ENCODE data around the gene SEMA3G.

Gene SEMA3G

DNA sequence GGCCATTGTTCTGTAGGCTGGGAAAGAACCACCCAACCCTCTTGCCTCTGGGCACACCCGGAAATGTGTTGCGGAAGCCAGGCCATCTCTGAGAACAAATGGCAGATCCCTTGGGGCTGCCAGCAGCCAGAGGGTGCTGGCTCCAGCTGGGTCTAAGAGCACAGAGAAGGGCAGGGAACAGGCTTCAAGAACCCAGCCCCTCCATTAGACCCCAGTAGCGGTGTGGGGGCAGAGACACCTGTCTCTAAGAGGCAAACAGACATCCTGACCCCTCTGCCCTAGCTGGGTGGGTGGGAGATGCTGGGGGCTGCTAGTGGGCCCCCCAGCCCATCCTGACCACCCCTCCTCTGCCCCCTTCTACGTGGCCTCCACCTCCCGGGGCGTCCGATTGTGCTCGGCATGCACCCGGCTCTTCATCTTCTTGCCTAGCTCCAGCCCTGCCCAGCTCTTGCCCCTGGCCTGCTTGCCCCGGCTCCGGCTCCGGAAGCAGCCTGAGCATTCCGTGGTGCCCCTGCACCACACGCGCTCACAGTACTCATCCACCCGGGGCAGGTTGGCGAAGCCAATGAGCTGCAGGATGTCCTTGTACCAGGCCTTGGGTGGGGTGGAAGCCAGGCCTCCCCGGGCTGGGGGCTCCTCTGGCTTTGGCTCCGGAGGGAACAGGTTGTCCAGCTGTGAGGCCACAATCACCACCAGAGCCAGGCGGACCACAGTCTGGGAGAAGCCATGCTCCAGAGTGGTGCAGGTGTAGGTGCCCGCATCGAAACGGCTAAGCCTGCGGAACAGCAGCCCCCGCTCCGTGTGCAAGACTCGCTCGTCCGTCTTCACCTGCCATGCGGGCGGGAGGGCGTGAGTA, 9.4 kb downstream of the SEMA3G start:
- H3K36me3 ChIP-seq (ENCODE audit: control insufficient read depth, low read length) = no peaks in the 10 kb centered on the region
- H3F3A ChIP-seq (ENCODE audit: control insufficient read depth, insufficient read depth) = no peaks in the 10 kb centered on the region
- H3K4me1 ChIP-seq (ENCODE audit: control insufficient read depth, low read length) = no peaks in the 10 kb centered on the region
- H3K9me3 ChIP-seq (ENCODE audit: control insufficient read depth, insufficient read depth, low read length) = no peaks in the 10 kb centered on the region
- peaks cover 14% of the 10 kb centered on the region; the same call in 1 of the 2 replicates for H3K27me3 ChIP-seq (ENCODE audit: control insufficient read depth, low read length)
- no peaks in the 10 kb centered on the region for H4K20me1 ChIP-seq (ENCODE audit: control insufficient read depth, insufficient read depth, low read depth, low read length)
- no peaks in the 10 kb centered on the region for H3K9me2 ChIP-seq (replicated peaks; ENCODE audit: control insufficient read depth, low read length)
- H3K79me2 ChIP-seq (ENCODE audit: control insufficient read depth, low read length) = no peaks in the 10 kb centered on the region
- H3K4me2 ChIP-seq (ENCODE audit: low read length) = no peak overlapping the region
- H3K27ac ChIP-seq (ENCODE audit: low read depth, low read length) = no peak overlapping the region
- TF ChIP-seq, protein P1, sequence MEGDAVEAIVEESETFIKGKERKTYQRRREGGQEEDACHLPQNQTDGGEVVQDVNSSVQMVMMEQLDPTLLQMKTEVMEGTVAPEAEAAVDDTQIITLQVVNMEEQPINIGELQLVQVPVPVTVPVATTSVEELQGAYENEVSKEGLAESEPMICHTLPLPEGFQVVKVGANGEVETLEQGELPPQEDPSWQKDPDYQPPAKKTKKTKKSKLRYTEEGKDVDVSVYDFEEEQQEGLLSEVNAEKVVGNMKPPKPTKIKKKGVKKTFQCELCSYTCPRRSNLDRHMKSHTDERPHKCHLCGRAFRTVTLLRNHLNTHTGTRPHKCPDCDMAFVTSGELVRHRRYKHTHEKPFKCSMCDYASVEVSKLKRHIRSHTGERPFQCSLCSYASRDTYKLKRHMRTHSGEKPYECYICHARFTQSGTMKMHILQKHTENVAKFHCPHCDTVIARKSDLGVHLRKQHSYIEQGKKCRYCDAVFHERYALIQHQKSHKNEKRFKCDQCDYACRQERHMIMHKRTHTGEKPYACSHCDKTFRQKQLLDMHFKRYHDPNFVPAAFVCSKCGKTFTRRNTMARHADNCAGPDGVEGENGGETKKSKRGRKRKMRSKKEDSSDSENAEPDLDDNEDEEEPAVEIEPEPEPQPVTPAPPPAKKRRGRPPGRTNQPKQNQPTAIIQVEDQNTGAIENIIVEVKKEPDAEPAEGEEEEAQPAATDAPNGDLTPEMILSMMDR (IDR thresholded peaks at IDR 0.05; ENCODE audit: low read depth, low read length, poor library complexity, severe bottlenecking) = no peak
- no peak for TF ChIP-seq EZH2phosphoT487 (IDR thresholded peaks at IDR 0.05; ENCODE audit: borderline replicate concordance, low read length)
- no peak overlapping the region for H3K4me3 ChIP-seq (ENCODE audit: low read length)

GRCh38 chr3:52434491-52435115, 10.3 kb downstream of the SEMA3G start:
- H4K20me1 ChIP-seq (ENCODE audit: control insufficient read depth, insufficient read depth, low read depth, low read length) = no peaks in the 10 kb centered on the region
- peaks cover 14% of the 10 kb centered on the region; the same call in 1 of the 2 replicates for H3K27me3 ChIP-seq (ENCODE audit: control insufficient read depth, low read length)
- no peaks in the 10 kb centered on the region for H3K79me2 ChIP-seq (ENCODE audit: control insufficient read depth, low read length)
- H3F3A ChIP-seq (ENCODE audit: control insufficient read depth, insufficient read depth) = no peaks in the 10 kb centered on the region
- no peaks in the 10 kb centered on the region for H3K36me3 ChIP-seq (ENCODE audit: control insufficient read depth, low read length)
- H3K9me2 ChIP-seq (replicated peaks; ENCODE audit: control insufficient read depth, low read length) = no peaks in the 10 kb centered on the region
- H3K4me1 ChIP-seq (ENCODE audit: control insufficient read depth, low read length) = no peaks in the 10 kb centered on the region
- no peak overlapping the region for H3K4me2 ChIP-seq (ENCODE audit: low read length)
- H3K9me3 ChIP-seq (ENCODE audit: control insufficient read depth, insufficient read depth, low read length) = no peaks in the 10 kb centered on the region
- TF ChIP-seq EZH2phosphoT487 (IDR thresholded peaks at IDR 0.05; ENCODE audit: borderline replicate concordance, low read length) = no peak
- TF ChIP-seq, protein P1 (IDR thresholded peaks at IDR 0.05; ENCODE audit: low read depth, low read length, poor library complexity, severe bottlenecking) = no peak
- H3K27ac ChIP-seq (ENCODE audit: low read depth, low read length) = no peak overlapping the region
- no peak overlapping the region for H3K4me3 ChIP-seq (ENCODE audit: low read length)

DNA sequence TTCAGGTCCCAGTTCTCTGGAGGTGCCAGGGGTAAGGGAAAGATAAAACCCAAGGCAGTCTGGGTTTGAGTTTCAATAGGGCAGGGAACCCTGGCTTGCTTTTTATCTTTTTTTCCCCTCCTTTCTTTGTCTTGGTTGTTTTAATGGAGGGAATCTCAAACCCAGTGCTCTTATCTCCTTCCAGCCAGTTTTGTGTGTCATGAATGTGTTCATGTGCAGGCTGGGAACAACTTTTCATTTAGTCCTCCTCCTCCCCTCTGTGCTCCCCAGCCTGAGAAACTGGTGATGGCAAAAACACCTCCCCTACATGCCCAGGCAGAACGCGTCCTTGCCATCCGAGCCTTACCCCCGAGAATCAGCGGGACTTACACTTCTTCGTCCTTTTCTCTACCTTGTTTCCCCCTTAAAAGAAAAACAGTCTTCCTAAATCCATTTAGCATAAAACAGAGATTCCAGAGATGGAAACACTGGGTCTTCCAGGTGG, 10.9 kb downstream of the SEMA3G start:
- H3K27ac ChIP-seq (ENCODE audit: low read depth, low read length) = no peak overlapping the region
- H3K79me2 ChIP-seq (ENCODE audit: control insufficient read depth, low read length) = no peaks in the 10 kb centered on the region
- H3K4me3 ChIP-seq (ENCODE audit: low read length) = no peak overlapping the region
- H3K4me1 ChIP-seq (ENCODE audit: control insufficient read depth, low read length) = no peaks in the 10 kb centered on the region
- H3K9me2 ChIP-seq (replicated peaks; ENCODE audit: control insufficient read depth, low read length) = no peaks in the 10 kb centered on the region
- TF ChIP-seq, protein P1 (IDR thresholded peaks at IDR 0.05; ENCODE audit: low read depth, low read length, poor library complexity, severe bottlenecking) = no peak
- TF ChIP-seq EZH2phosphoT487 (IDR thresholded peaks at IDR 0.05; ENCODE audit: borderline replicate concordance, low read length) = no peak
- H3K4me2 ChIP-seq (ENCODE audit: low read length) = no peak overlapping the region
- H4K20me1 ChIP-seq (ENCODE audit: control insufficient read depth, insufficient read depth, low read depth, low read length) = no peaks in the 10 kb centered on the region
- no peaks in the 10 kb centered on the region for H3K9me3 ChIP-seq (ENCODE audit: control insufficient read depth, insufficient read depth, low read length)
- H3K27me3 ChIP-seq (ENCODE audit: control insufficient read depth, low read length) = peaks cover 14% of the 10 kb centered on the region; the same call in 1 of the 2 replicates
- no peaks in the 10 kb centered on the region for H3F3A ChIP-seq (ENCODE audit: control insufficient read depth, insufficient read depth)
- H3K36me3 ChIP-seq (ENCODE audit: control insufficient read depth, low read length) = no peaks in the 10 kb centered on the region
